ENCODE data around the gene GPR183. TPM values are rescaled to one million over a fixed set of nuclear protein-coding genes. Genes with fewer than 3 reads are reported as not detected.

The GPR183 gene
- total and polyA plus RNA-seq, 2 donors (not counting 1 experiment from before 2014, with no cell fraction given): 0.27 TPM; not detected in 1

GRCh38 chr13:99258946-99259345 is 48.3 kb downstream of the GPR183 start:
- Histone ChIP-seq H3K36me3 (ENCODE audit: control insufficient read depth, insufficient read depth, low read length) (no peaks in the 10 kb centered on the region), H3K4me2 (ENCODE audit: extremely low read depth, insufficient read depth, low read length) (no peak overlapping the region), H3K79me2 (ENCODE audit: control insufficient read depth, insufficient read depth, low read length) (no peaks in the 10 kb centered on the region), H4K20me1 (ENCODE audit: control insufficient read depth, extremely low read depth, insufficient read depth, low read length) (no peaks in the 10 kb centered on the region), H3K27me3 (ENCODE audit: control insufficient read depth, insufficient read depth, low read length) (no peaks in the 10 kb centered on the region), H3K4me1 (ENCODE audit: control insufficient read depth, extremely low read depth, insufficient read depth, low read length) (no peaks in the 10 kb centered on the region), H3K27ac (ENCODE audit: insufficient read depth, low read length) (no peak overlapping the region), H3K9me3 (ENCODE audit: control insufficient read depth, insufficient read depth, low read depth, low read length) (no peaks in the 10 kb centered on the region), H2AFZ (ENCODE audit: low read length) (no peak overlapping the region), H3K4me3 (replicated peaks in 1 of 4; ENCODE audit: control extremely low read depth in 1 of 4, insufficient read depth in 1 of 4, low read depth in 3 of 4, low read length in 4 of 4) (no peak overlapping the region), H3K9ac (ENCODE audit: insufficient read depth, low read length) (no peak overlapping the region)
- DNase-seq (ENCODE audit: low read depth in 2 of 2): no peak
- no peak for TF ChIP-seq CTCF (conservative IDR thresholded peaks at IDR 0.05 in 1 of 2, IDR thresholded peaks at IDR 0.05 in 1 of 2; ENCODE audit: low read depth in 1 of 2, low read length in 2 of 2)
- TF ChIP-seq EZH2 (IDR thresholded peaks at IDR 0.05; ENCODE audit: low read length, missing control alignments): no peak

- Histone ChIP-seq H3K27ac (ENCODE audit: insufficient read depth, low read length) (no peak within 1 kb of the TSS), H2AFZ (ENCODE audit: low read length) (no peak within 1 kb of the TSS), H3K27me3 (ENCODE audit: control insufficient read depth, insufficient read depth, low read length) (no peaks in the 10 kb centered on the region), H3K79me2 (ENCODE audit: control insufficient read depth, insufficient read depth, low read length) (no peaks in the 10 kb centered on the region), H3K9ac (ENCODE audit: insufficient read depth, low read length) (no peak within 1 kb of the TSS), H3K9me3 (ENCODE audit: control insufficient read depth, insufficient read depth, low read depth, low read length) (no peaks in the 10 kb centered on the region), H3K4me3 (replicated peaks in 1 of 4; ENCODE audit: control extremely low read depth in 1 of 4, insufficient read depth in 1 of 4, low read depth in 3 of 4, low read length in 4 of 4) (no peak within 1 kb of the TSS), H3K4me2 (ENCODE audit: extremely low read depth, insufficient read depth, low read length) (no peak within 1 kb of the TSS), H4K20me1 (ENCODE audit: control insufficient read depth, extremely low read depth, insufficient read depth, low read length) (no peaks in the 10 kb centered on the region), H3K4me1 (ENCODE audit: control insufficient read depth, extremely low read depth, insufficient read depth, low read length) (no peaks in the 10 kb centered on the region), H3K36me3 (ENCODE audit: control insufficient read depth, insufficient read depth, low read length) (no peaks in the 10 kb centered on the region)
- DNase-seq (ENCODE audit: low read depth in 2 of 2): peak in 1 of 2 donors; percentile 12
- TF ChIP-seq EZH2 (IDR thresholded peaks at IDR 0.05; ENCODE audit: low read length, missing control alignments) (no peak), CTCF (conservative IDR thresholded peaks at IDR 0.05 in 1 of 2, IDR thresholded peaks at IDR 0.05 in 1 of 2; ENCODE audit: low read depth in 1 of 2, low read length in 2 of 2) (no peak)
Measured at GRCh38 chr13:99258210-99258860, 48.9 kb downstream of the GPR183 start, which contains the start of gene GPR18. Gene GPR18 (minus strand): TSS chr13:99258379. CDS start chr13:99255872, 2,507 bp downstream.

- H2AFZ ChIP-seq (ENCODE audit: low read length): no peak overlapping the region
- TF ChIP-seq EZH2 (IDR thresholded peaks at IDR 0.05; ENCODE audit: low read length, missing control alignments): no peak
- no peak for TF ChIP-seq CTCF (conservative IDR thresholded peaks at IDR 0.05 in 1 of 2, IDR thresholded peaks at IDR 0.05 in 1 of 2; ENCODE audit: low read depth in 1 of 2, low read length in 2 of 2)
- H3K4me2 ChIP-seq (ENCODE audit: extremely low read depth, insufficient read depth, low read length): no peak overlapping the region
Measured at GRCh38 chr13:99257291-99257690, 49.9 kb downstream of the GPR183 start.

More at GRCh38 chr13:99257291-99257690, 49.9 kb downstream of the GPR183 start:
- Histone ChIP-seq H3K36me3 (ENCODE audit: control insufficient read depth, insufficient read depth, low read length) (no peaks in the 10 kb centered on the region), H3K79me2 (ENCODE audit: control insufficient read depth, insufficient read depth, low read length) (no peaks in the 10 kb centered on the region), H3K4me3 (replicated peaks in 1 of 4; ENCODE audit: control extremely low read depth in 1 of 4, insufficient read depth in 1 of 4, low read depth in 3 of 4, low read length in 4 of 4) (no peak overlapping the region), H3K4me1 (ENCODE audit: control insufficient read depth, extremely low read depth, insufficient read depth, low read length) (no peaks in the 10 kb centered on the region), H4K20me1 (ENCODE audit: control insufficient read depth, extremely low read depth, insufficient read depth, low read length) (no peaks in the 10 kb centered on the region), H3K9me3 (ENCODE audit: control insufficient read depth, insufficient read depth, low read depth, low read length) (no peaks in the 10 kb centered on the region), H3K9ac (ENCODE audit: insufficient read depth, low read length) (no peak overlapping the region), H3K27me3 (ENCODE audit: control insufficient read depth, insufficient read depth, low read length) (no peaks in the 10 kb centered on the region), H3K27ac (ENCODE audit: insufficient read depth, low read length) (no peak overlapping the region)
- no peak for DNase-seq (ENCODE audit: low read depth in 2 of 2)
